Thyroid gland (tissue), 4 donors: Measurements from ENCODE around the gene ACADSB. TPM values are rescaled to one million over a fixed set of nuclear protein-coding genes. Genes with fewer than 3 reads are reported as not detected.

ENCODE experiments used
- DNase-seq, 2 donors: peaks; one replicate each; pipeline ENCODE4 v3.0.0-alpha.2; 2019
- H3K27ac ChIP-seq, 3 donors: fragments of 200-600 bp; sonication (generic); 1 replicate in 2 of 3; 2 replicates in 1 of 3; pipeline ENCODE4 v1.5.1; 2016 to 2019; ENCODE audit warnings: mild to moderate bottlenecking in 1 of 3, moderate library complexity in 1 of 3
- H3K27me3 ChIP-seq: fragments of 200-600 bp; sonication (generic); one replicate; pipeline ENCODE4 v1.5.1; 2019
- H3K36me3 ChIP-seq, 2 donors: fragments of 200-600 bp; sonication (generic); one replicate each; pipeline ENCODE4 v1.5.1; 2016 to 2019
- H3K4me1 ChIP-seq, 2 donors: fragments of 200-600 bp; sonication (generic); one replicate each; pipeline ENCODE4 v1.5.1; 2017 to 2019
- H3K4me3 ChIP-seq, 3 donors: fragments of 200-600 bp; sonication (generic); replicated peaks in 1 of 3; 1 replicate in 2 of 3; 2 replicates in 1 of 3; pipeline ENCODE4 v1.5.1; 2016; ENCODE audit warnings: mild to moderate bottlenecking in 1 of 3
- H3K9me3 ChIP-seq: fragments of 200-600 bp; sonication (generic); one replicate; pipeline ENCODE4 v1.5.1; 2017
- CTCF ChIP-seq, 6 experiments: fragments of 200-600 bp in 3 of 6; fragments of 450-650 bp in 3 of 6; sonication (generic) in 3 of 6; IDR thresholded peaks; one replicate each; pipeline ENCODE4 v1.5.1; 2016 to 2019; ENCODE audit warnings: antibody characterized with exemption in 6 of 6, mild to moderate bottlenecking in 2 of 6, inconsistent platforms in 1 of 6, moderate library complexity in 1 of 6
- POLR2A ChIP-seq, 2 donors: fragments of 450-650 bp; IDR thresholded peaks; one replicate each; pipeline ENCODE4 v1.6.1; 2017; ENCODE audit warnings: antibody characterized with exemption in 2 of 2, mild to moderate bottlenecking in 2 of 2, moderate library complexity in 1 of 2
- WGBS, 2 donors: methylation state at CpG; one replicate each; pipeline ENCODE4 v1.1.5; 2017; 5-methylcytosine and 5-hydroxymethylcytosine counted together
- intact Hi-C: fragments of 100-400 bp; cut with DNase I; formaldehyde crosslinking; loops from one replicate; pipeline ENCODE4 v1.15.1; 2023
- total RNA-seq, 4 donors: library from RNA; depleted of rRNA; stranded (reverse); fragments of >200 nt; gene quantifications; one replicate each; pipeline ENCODE4 v1.2.3, GENCODE V29; 2016

Gene ACADSB
- total RNA-seq, 4 donors from 2014 or later: 14.4 to 23.8 (median 17.5) TPM

GRCh38 chr10:123081896-123082295 is 73.1 kb downstream of the ACADSB start:
- DNase-seq: no peak
- H3K4me3 ChIP-seq: no peak overlapping the region
- WGBS, 2 donors: 68 to 76% methylated on average over 7 of the region's 7 CpGs
- H3K27ac ChIP-seq: no peak overlapping the region
- no peaks in the 10 kb centered on the region for H3K9me3 ChIP-seq
- no peaks in the 10 kb centered on the region for H3K4me1 ChIP-seq
- TF ChIP-seq CTCF (IDR thresholded peaks at IDR 0.05): no peak
- TF ChIP-seq POLR2A (IDR thresholded peaks at IDR 0.05): no peak
- no peaks in the 10 kb centered on the region for H3K36me3 ChIP-seq
- intact Hi-C loops: no loop called here
- no peaks in the 10 kb centered on the region for H3K27me3 ChIP-seq

- H3K27ac ChIP-seq: no peak overlapping the region
- 85 to 87% methylated on average over 6 of the region's 6 CpGs for WGBS, 2 donors
- no peak overlapping the region for H3K4me3 ChIP-seq
- H3K36me3 ChIP-seq: no peaks in the 10 kb centered on the region
- DNase-seq: no peak
- no peak for TF ChIP-seq CTCF (IDR thresholded peaks at IDR 0.05)
- TF ChIP-seq POLR2A (IDR thresholded peaks at IDR 0.05): no peak
- intact Hi-C loops: no loop called here
- no peaks in the 10 kb centered on the region for H3K9me3 ChIP-seq
- H3K27me3 ChIP-seq: no peaks in the 10 kb centered on the region
- H3K4me1 ChIP-seq: no peaks in the 10 kb centered on the region
Observed at GRCh38 chr10:123083811-123084210, 75.0 kb downstream of the ACADSB start.

DNA sequence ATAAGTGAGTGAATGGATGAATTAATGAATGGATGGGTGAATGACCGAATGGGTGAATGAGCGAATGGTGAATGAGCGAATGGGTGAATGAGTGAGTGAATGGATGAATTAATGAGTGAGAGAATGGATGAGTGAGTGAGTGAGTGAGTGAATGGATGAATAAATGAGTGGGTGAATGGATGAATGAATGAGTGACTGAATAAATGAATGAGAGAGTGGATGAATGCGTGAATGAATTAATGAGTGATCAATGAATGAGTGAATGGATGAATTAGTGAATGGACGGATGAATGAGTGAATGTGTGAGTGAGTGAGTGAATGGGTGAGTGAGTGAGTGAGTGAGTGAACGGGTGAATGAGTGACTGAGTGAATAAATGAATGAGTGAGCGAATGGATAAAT is 77.5 kb downstream of the ACADSB start:
- Histone ChIP-seq H3K4me3 (no peak overlapping the region), H3K4me1 (no peaks in the 10 kb centered on the region), H3K36me3 (no peaks in the 10 kb centered on the region), H3K9me3 (no peaks in the 10 kb centered on the region), H3K27ac (no peak overlapping the region), H3K27me3 (no peaks in the 10 kb centered on the region)
- no peak for TF ChIP-seq POLR2A (IDR thresholded peaks at IDR 0.05)
- intact Hi-C loops: no loop called here
- DNase-seq: no peak
- WGBS, 2 donors: 90 to 91% methylated on average over 7 of the region's 7 CpGs

GRCh38 chr10:123087348-123087747 is 78.5 kb downstream of the ACADSB start:
- no peak overlapping the region for H3K27ac ChIP-seq
- no peaks in the 10 kb centered on the region for H3K27me3 ChIP-seq
- H3K4me3 ChIP-seq: no peak overlapping the region
- TF ChIP-seq POLR2A (IDR thresholded peaks at IDR 0.05): no peak
- no peak for TF ChIP-seq CTCF (IDR thresholded peaks at IDR 0.05)
- H3K36me3 ChIP-seq: no peaks in the 10 kb centered on the region
- intact Hi-C loops: no loop called here
- no peak for DNase-seq
- no peaks in the 10 kb centered on the region for H3K9me3 ChIP-seq
- no peaks in the 10 kb centered on the region for H3K4me1 ChIP-seq
- WGBS, 2 donors: 91 to 92% methylated on average over 4 of the region's 4 CpGs

DNA sequence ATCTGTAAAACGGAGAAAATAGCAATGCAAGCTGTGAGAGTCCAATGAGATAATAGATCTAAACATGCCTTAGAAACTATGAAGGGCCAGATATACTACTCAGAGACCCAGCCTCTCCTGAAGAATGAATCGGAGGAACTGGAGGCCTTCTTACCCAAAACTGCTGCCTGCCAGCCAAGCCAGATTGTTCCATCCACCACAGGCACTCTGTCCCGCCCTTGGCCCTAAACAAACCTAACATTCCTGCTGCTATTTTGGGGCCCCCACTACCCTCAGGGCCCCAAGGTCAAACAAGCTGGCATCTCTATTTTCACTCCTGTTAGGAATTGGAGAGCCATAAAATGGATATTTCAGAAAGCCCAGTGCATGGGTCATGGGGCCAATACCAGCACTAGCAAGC is 79.0 kb downstream of the ACADSB start:
- Histone ChIP-seq H3K27me3 (no peaks in the 10 kb centered on the region), H3K4me3 (no peak overlapping the region), H3K36me3 (no peaks in the 10 kb centered on the region), H3K4me1 (no peaks in the 10 kb centered on the region), H3K27ac (no peak overlapping the region), H3K9me3 (no peaks in the 10 kb centered on the region)
- DNase-seq: no peak
- no peak for TF ChIP-seq POLR2A (IDR thresholded peaks at IDR 0.05)
- no peak for TF ChIP-seq CTCF (IDR thresholded peaks at IDR 0.05)
- intact Hi-C loops: no loop called here
- 72 to 78% methylated on average over 3 of the region's 3 CpGs for WGBS, 2 donors
